HG03064 (cell line): ENCODE measurements around the gene MSGN1.

Experiments used
- ATAC-seq: cut with Tn5 transposase; IDR thresholded peaks from one replicate; pipeline ENCODE4 v1.9.1; 2021; ENCODE audit warnings: low read depth; ENCODE audit not compliant: unreplicated experiment

The MSGN1 gene, protein sequence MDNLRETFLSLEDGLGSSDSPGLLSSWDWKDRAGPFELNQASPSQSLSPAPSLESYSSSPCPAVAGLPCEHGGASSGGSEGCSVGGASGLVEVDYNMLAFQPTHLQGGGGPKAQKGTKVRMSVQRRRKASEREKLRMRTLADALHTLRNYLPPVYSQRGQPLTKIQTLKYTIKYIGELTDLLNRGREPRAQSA

DNA sequence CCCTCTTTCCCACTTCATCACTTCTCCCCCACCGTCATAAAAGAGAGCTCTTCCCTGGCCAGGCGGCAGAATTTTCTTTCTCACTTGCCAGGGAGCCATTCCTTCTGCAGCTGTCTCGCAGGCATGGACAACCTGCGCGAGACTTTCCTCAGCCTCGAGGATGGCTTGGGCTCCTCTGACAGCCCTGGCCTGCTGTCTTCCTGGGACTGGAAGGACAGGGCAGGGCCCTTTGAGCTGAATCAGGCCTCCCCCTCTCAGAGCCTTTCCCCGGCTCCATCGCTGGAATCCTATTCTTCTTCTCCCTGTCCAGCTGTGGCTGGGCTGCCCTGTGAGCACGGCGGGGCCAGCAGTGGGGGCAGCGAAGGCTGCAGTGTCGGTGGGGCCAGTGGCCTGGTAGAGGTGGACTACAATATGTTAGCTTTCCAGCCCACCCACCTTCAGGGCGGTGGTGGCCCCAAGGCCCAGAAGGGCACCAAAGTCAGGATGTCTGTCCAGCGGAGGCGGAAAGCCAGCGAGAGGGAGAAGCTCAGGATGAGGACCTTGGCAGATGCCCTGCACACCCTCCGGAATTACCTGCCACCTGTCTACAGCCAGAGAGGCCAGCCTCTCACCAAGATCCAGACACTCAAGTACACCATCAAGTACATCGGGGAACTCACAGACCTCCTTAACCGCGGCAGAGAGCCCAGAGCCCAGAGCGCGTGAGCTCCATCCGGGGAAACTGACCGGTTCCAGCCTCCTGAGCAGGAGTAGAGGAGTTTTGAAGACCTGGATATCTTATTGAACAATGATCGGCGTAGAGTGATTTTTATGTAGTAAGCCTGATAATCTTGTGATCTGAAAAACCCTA, at the start of gene MSGN1:
TSS of gene MSGN1 (plus strand) at position 65 of the 850 bp plus-strand sequence. CDS start at position 124, 59 bp downstream.
- ATAC-seq, result no peak

DNA sequence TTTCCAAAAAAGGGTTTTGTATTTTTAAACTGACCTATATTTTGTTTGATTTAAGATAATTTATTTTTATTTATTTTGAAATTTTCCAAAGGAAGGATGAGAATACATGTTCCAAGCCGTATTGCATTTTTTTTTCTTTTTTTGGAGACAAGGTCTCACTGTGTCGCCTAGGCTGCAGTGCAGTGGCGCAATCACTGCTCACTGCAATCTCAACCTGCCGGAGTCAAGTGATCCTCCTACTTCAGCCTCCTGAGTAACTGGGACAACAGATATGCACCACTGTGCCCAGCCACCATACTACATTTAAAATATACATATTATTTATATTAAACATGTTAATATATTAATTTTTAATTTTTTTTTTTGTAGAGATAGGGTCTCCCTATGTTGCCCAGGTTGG, 47.4 kb upstream of the MSGN1 start:
- ATAC-seq, result no peak

DNA sequence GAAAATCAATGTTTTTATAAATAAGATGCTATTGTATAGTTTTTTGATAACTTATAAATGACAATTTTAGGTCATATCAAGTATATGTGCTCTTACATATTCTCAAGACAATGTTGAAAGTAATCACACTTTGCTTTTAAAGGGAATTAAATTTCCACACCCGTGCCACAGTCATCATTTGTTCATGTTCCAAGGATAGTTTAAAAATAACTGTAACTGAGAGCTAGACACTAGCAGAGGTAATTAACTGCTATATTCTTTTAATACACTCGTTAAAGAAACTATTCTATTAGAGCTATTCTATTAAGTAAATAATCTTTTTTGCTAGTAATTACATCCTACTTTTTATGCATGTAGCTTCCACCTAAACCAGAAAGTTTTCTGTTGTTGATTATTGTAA, 44.3 kb upstream of the MSGN1 start:
- ATAC-seq, result no peak

DNA sequence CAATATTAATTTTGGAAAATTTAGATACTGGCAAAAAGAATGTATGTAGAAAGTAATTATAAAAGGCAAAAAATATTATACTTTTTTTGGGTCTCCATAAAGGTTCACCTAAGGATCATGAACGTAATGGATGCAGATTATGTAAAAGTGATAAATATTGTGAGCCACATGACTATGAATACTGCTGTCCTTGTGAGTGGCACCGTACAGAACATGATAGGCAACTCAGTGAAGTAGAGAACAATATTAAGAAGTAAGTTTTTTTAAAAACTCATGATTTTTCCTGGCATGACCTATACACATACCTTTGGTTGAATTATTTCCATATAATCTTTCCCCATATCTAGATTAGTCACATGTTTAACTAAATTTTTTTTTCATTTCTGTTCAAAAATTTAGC, 43.7 kb upstream of the MSGN1 start:
- ATAC-seq, result no peak

GRCh38 chr2:17780546-17780945, 35.7 kb upstream of the MSGN1 start:
- no peak for ATAC-seq

GRCh38 chr2:17781482-17781881, 34.8 kb upstream of the MSGN1 start:
- ATAC-seq, result no peak

- no peak for ATAC-seq
Measured at GRCh38 chr2:17786727-17787126, 29.5 kb upstream of the MSGN1 start.

DNA sequence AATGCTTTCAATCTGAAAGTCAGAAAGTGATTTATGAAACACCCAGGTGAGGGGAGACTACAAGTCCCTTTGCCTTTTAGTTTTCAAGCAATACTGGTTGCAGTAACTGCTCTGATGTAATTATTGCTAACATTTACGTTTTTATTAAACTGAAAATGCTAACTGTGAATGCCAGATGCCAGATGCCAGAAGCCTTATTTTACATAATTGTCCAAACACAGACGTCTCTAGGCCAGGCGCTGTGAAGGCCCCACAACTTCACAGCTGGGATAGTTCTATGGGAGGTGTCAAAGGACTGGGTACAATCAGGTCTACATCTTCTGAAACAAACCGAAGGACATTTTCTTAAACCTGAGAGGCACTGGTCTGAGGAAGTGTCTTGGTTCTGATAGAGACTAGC, 27.5 kb upstream of the MSGN1 start:
- no peak for ATAC-seq

- ATAC-seq, result no peak
Measured at GRCh38 chr2:17790536-17790935, 25.7 kb upstream of the MSGN1 start.

- ATAC-seq, result no peak
Measured at GRCh38 chr2:17791121-17791816, 25.0 kb upstream of the MSGN1 start.

DNA sequence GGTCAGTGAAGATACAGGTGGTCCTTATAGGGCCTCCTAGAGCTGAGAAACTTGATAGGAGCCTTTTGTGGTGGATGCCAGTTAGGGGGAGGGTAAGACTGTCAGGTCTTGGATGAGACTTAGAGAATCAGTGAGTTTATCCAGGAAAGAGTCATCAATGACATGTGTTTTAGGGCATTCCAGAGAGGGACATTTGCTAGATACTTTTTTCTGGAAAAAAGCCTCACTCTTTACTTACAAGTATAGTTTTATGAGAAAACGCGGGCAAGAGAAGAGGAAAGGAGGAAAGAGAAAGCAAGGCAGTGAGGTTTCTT, 24.5 kb upstream of the MSGN1 start:
- no peak for ATAC-seq

DNA sequence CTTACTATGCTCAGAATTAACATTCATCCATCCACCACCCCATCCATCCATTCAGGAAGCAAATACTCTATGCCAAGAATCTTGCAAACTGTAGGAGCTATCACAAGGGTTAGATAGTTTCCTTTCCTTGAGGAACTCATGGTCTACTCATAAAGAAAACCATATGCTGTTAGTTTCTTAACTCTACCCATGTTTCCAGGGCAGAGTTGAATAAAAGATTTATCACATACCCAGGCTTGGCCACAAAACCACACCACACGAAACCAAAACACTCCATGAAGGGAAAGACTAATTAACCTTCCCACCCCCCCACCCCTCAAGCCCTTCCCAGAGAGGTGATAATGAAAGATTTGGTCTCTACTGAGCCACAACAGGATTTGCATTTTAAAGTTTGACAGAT, 23.7 kb upstream of the MSGN1 start:
- no peak for ATAC-seq

GRCh38 chr2:17793296-17793695, 23.0 kb upstream of the MSGN1 start:
- no peak for ATAC-seq

GRCh38 chr2:17793803-17794354, 22.4 kb upstream of the MSGN1 start:
- ATAC-seq, result no peak

GRCh38 chr2:17795309-17795708, 21.0 kb upstream of the MSGN1 start:
- ATAC-seq, result no peak

DNA sequence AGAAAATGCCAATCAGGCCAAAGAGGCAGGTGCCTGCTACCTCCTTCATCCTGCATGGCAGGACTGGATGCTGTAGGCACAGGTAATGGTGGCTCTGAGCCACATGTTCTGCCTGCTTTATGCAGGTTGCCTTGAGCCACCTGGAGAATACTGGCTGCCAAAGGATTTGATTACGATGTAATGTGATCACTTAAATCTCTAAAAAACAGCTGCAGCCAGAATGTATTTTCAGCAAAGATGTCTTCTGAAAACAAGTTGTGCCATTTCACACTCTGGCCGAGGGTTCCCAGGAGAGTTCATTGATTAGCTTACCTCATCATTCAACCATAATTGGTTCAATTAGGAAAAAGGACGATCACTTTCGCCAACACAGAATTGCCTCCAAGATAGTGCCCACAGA, 17.9 kb upstream of the MSGN1 start:
- ATAC-seq, result no peak

DNA sequence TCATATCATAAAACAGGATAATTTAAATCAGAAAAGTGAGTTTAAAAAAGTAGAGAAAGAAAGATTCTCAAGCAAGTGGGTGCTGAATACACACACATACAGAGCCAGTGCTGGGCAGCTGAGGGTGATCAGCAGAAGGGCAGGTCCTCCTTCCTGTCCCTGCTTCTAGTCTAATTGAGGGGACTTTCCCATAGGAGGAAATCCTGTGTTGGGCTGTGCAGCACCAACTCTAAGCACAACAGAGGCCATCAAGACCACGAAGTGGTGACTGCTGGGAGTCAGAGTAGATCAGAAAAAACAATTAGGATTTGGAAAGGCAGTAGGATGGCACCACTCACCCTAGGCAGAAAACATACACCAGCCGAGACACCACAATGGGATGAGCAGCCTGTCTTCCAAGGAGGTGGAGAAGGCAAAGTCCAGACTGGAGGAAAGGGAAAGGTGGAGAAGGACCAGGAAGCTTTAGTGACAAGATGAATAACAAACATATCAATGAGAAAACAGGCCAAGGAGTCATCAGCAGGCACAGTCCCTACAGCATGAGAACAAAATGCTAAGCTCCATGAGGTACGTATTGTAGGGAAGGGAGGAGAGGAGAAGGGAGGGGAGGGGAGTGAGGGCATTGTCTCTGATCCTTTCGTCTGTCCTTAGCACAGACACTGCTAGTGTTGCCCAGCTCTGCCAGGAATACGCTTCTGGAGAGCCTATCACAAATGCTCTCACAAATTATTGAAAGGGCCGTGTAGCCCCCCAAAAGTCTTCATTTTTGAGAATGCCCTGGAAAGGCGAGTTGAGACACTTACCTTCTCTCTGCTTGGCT, 16.7 kb upstream of the MSGN1 start:
- no peak for ATAC-seq

- no peak for ATAC-seq
Measured at GRCh38 chr2:17800219-17800618, 16.0 kb upstream of the MSGN1 start.

DNA sequence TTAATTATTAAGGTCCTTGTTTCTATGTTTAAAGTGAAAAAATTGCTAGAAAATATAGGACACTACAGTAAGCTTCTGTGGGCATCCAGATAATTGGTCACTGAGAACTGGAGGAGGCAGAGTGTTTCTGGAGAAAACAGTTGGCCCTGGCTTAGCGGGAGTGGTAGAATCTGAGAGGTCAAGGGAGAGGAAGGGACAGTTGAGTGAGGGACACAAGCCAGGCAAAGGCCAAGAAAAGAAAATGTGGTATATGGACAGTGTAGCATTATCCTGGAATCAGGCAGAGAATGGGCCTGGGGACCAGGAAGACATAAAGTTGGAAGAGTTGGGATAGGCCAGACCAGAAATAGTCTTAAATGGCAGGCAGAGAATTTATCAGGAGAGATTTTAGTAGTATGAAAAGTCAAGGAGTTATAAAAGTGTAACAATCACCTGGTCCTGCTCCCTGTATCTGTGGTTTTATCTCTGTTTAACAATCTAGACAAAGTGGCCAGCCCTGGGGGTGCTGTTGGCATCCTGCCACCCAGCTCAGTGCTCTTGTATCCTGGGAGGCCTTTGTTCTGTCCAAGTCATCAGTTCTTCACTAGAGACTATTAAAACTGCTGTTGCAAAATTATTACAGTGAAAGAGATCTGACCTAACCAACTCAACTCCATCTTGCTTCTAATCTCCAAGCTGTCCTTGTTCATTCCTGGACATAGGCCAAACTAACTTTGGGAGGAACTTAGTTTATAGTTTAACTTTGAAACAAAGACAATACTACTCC, 15.4 kb upstream of the MSGN1 start:
- ATAC-seq, result no peak

GRCh38 chr2:17803497-17803896, 12.8 kb upstream of the MSGN1 start:
- no peak for ATAC-seq
